Measurements from ENCODE around the gene ERCC8.

The ERCC8 gene

DNA sequence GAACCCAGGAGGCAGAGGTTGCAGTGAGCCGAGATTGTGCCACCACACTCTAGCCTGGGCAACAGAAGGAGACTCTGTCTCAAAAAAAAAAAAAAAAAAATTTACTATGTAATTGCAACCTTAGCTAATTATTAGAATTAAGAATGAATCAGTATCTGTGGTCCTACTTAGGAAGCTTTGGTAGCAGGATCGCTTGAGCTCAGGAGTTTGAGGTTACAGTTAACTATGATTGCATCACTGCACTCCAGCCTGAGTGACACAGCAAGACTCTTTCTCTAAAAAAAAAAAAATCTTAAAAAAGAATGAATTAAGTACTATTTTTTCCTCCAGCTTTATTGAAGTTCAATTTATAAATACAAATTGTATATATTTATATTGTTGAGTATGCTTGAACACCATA is 16.8 kb upstream of the ERCC8 start:
- no peak overlapping the region for H3K4me3 ChIP-seq (ENCODE audit: low read depth in 1 of 2, low read length in 2 of 2)
- H3K4me1 ChIP-seq (ENCODE audit: control insufficient read depth in 1 of 2, insufficient read depth in 2 of 2, low read length in 2 of 2), result no peaks in the 10 kb centered on the region
- H3K36me3 ChIP-seq (ENCODE audit: control insufficient read depth in 1 of 2, insufficient read depth in 2 of 2, low read length in 2 of 2), result peaks cover 0 to 5% of the 10 kb centered on the region in 2 donors
- no peaks in the 10 kb centered on the region for H3K27me3 ChIP-seq (ENCODE audit: low read depth, low read length)
- H3K27ac ChIP-seq (ENCODE audit: low read length), result no peak overlapping the region
- H3K9me3 ChIP-seq (ENCODE audit: control insufficient read depth in 1 of 2, low read length in 2 of 2), result peaks cover 0 to 7% of the 10 kb centered on the region in 2 donors

DNA sequence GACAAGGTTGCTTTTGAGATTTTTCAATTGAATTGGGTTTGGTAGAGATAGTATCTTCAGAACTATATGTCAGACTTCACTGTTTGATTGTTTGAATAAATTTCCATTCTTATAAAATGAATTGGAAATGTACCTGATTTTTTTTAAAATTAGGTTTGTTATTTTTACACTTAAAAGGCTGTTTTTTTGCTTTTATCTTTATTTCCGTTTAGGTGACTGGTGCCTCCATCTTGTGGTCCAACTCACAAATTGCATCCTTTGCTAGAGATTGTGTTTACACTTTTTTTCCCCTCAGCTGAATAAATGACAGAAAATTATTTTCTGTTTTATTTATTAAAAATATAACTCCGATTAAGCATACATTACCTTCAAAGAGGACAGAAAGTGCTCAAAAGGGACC is 15.7 kb upstream of the ERCC8 start:
- Histone ChIP-seq H3K36me3 (ENCODE audit: control insufficient read depth in 1 of 2, insufficient read depth in 2 of 2, low read length in 2 of 2) (peaks cover 0 to 5% of the 10 kb centered on the region in 2 donors), H3K27me3 (ENCODE audit: low read depth, low read length) (no peaks in the 10 kb centered on the region), H3K4me1 (ENCODE audit: control insufficient read depth in 1 of 2, insufficient read depth in 2 of 2, low read length in 2 of 2) (no peaks in the 10 kb centered on the region), H3K27ac (ENCODE audit: low read length) (no peak overlapping the region), H3K4me3 (ENCODE audit: low read depth in 1 of 2, low read length in 2 of 2) (no peak overlapping the region), H3K9me3 (ENCODE audit: control insufficient read depth in 1 of 2, low read length in 2 of 2) (no peaks in the 10 kb centered on the region)

- H3K4me3 ChIP-seq (ENCODE audit: low read depth in 1 of 2, low read length in 2 of 2), result no peak overlapping the region
- H3K4me1 ChIP-seq (ENCODE audit: control insufficient read depth in 1 of 2, insufficient read depth in 2 of 2, low read length in 2 of 2), result no peaks in the 10 kb centered on the region
- no peak overlapping the region for H3K27ac ChIP-seq (ENCODE audit: low read length)
- no peaks in the 10 kb centered on the region for H3K27me3 ChIP-seq (ENCODE audit: low read depth, low read length)
- H3K36me3 ChIP-seq (ENCODE audit: control insufficient read depth in 1 of 2, insufficient read depth in 2 of 2, low read length in 2 of 2), result no peaks in the 10 kb centered on the region
- H3K9me3 ChIP-seq (ENCODE audit: control insufficient read depth in 1 of 2, low read length in 2 of 2), result peaks cover 0 to 4% of the 10 kb centered on the region in 2 donors
These were observed 14.3 kb upstream of the ERCC8 start for GRCh38 chr5:60959156-60959555.

GRCh38 chr5:60958712-60959111 is 13.8 kb upstream of the ERCC8 start:
- Histone ChIP-seq H3K36me3 (ENCODE audit: control insufficient read depth in 1 of 2, insufficient read depth in 2 of 2, low read length in 2 of 2) (no peaks in the 10 kb centered on the region), H3K27ac (ENCODE audit: low read length) (no peak overlapping the region), H3K27me3 (ENCODE audit: low read depth, low read length) (no peaks in the 10 kb centered on the region), H3K4me1 (ENCODE audit: control insufficient read depth in 1 of 2, insufficient read depth in 2 of 2, low read length in 2 of 2) (no peaks in the 10 kb centered on the region), H3K9me3 (ENCODE audit: control insufficient read depth in 1 of 2, low read length in 2 of 2) (peaks cover 0 to 4% of the 10 kb centered on the region in 2 donors), H3K4me3 (ENCODE audit: low read depth in 1 of 2, low read length in 2 of 2) (no peak overlapping the region)

DNA sequence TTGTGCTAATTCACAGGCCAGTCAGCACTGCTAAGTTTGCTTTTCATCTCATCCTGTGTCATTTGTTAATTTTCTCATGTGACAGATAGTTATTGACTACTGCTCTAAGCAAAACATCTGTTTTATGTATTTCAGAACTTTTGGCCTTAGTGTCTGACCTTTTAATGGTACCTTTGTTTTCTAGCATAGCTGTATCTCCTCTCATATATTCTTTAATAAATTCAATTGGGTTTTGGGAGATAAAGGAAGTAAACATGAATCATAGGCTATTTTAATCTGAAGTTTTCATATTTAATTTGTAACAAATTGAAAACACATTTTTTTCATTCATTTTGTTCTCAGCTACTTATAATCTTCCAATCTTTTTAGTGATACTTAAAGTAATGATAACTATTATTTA is 13.2 kb upstream of the ERCC8 start:
- no peaks in the 10 kb centered on the region for H3K4me1 ChIP-seq (ENCODE audit: control insufficient read depth in 1 of 2, insufficient read depth in 2 of 2, low read length in 2 of 2)
- no peak overlapping the region for H3K27ac ChIP-seq (ENCODE audit: low read length)
- no peaks in the 10 kb centered on the region for H3K36me3 ChIP-seq (ENCODE audit: control insufficient read depth in 1 of 2, insufficient read depth in 2 of 2, low read length in 2 of 2)
- no peaks in the 10 kb centered on the region for H3K27me3 ChIP-seq (ENCODE audit: low read depth, low read length)
- H3K9me3 ChIP-seq (ENCODE audit: control insufficient read depth in 1 of 2, low read length in 2 of 2), result peaks cover 0 to 4% of the 10 kb centered on the region in 2 donors
- no peak overlapping the region for H3K4me3 ChIP-seq (ENCODE audit: low read depth in 1 of 2, low read length in 2 of 2)

DNA sequence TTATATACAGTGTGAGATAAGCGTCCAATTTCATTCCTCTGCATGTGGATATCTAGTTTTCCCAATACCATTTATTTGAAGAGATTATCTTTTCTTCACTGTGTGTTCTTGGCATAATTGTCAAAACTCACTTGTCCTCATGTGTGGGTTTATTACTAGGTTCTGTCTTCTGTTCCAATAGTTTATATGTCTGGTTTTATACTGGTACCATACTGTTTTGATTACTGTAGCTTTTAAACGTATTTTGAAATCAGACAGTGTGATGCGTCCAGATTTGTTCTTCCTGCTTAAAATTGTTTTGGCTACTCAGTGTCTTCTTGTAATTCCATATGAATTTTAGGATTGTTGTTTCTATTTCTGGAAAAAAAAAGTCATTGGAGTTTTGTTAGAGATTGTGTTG is 10.4 kb upstream of the ERCC8 start:
- Histone ChIP-seq H3K27ac (ENCODE audit: low read length) (no peak overlapping the region), H3K4me3 (ENCODE audit: low read depth in 1 of 2, low read length in 2 of 2) (no peak overlapping the region), H3K9me3 (ENCODE audit: control insufficient read depth in 1 of 2, low read length in 2 of 2) (peaks cover 0 to 4% of the 10 kb centered on the region in 2 donors), H3K27me3 (ENCODE audit: low read depth, low read length) (no peaks in the 10 kb centered on the region), H3K36me3 (ENCODE audit: control insufficient read depth in 1 of 2, insufficient read depth in 2 of 2, low read length in 2 of 2) (no peaks in the 10 kb centered on the region), H3K4me1 (ENCODE audit: control insufficient read depth in 1 of 2, insufficient read depth in 2 of 2, low read length in 2 of 2) (no peaks in the 10 kb centered on the region)

DNA sequence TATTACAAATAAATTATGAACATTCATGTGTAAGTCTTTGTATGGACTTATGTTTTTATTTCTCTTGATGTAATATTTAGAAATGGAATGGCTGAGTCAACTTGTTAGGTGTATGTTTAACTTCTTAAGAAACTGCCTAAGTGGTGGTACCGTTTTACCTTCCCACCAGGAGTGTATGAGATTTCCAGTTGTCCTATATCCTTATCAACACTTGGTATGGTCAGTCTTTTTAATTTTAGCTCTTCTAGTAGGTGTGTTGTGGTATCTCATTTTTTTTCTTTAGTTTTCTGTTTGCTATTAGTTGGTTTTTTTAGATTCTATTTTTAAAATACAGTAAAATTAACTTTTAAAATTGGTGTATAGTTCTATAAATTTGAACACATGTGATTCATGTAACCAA is 3.9 kb upstream of the ERCC8 start:
- peaks cover 6 to 20% of the 10 kb centered on the region in 2 donors for H3K4me1 ChIP-seq (ENCODE audit: control insufficient read depth in 1 of 2, insufficient read depth in 2 of 2, low read length in 2 of 2)
- H3K4me3 ChIP-seq (ENCODE audit: low read depth in 1 of 2, low read length in 2 of 2), result no peak overlapping the region
- no peaks in the 10 kb centered on the region for H3K9me3 ChIP-seq (ENCODE audit: control insufficient read depth in 1 of 2, low read length in 2 of 2)
- no peak overlapping the region for H3K27ac ChIP-seq (ENCODE audit: low read length)
- no peaks in the 10 kb centered on the region for H3K27me3 ChIP-seq (ENCODE audit: low read depth, low read length)
- H3K36me3 ChIP-seq (ENCODE audit: control insufficient read depth in 1 of 2, insufficient read depth in 2 of 2, low read length in 2 of 2), result peaks cover 0 to 3% of the 10 kb centered on the region in 2 donors

DNA sequence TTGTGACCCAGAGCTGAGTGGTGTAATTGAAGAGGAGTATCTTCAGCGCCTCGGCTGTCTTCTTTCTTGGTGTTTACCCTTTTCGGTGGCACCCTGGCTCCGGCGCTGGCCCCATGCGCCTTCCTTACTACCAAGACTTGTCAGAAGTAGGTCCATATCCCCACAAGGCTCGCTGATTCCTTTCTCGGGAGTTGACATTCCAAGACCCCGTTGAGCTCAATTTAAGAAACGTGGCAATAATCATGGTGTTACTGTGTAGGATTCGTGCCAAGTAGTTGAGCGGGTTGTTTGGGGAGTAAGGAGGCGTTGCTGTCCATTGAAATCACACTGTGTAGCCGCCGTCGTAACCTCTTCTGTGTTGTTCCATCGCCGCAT is 930 bp upstream of the ERCC8 start:
- Histone ChIP-seq H3K4me1 (ENCODE audit: control insufficient read depth in 1 of 2, insufficient read depth in 2 of 2, low read length in 2 of 2) (peaks cover 6 to 25% of the 10 kb centered on the region in 2 donors), H3K9me3 (ENCODE audit: control insufficient read depth in 1 of 2, low read length in 2 of 2) (no peaks in the 10 kb centered on the region), H3K4me3 (ENCODE audit: low read depth in 1 of 2, low read length in 2 of 2) (peak overlapping the region; percentile 92 to 94), H3K36me3 (ENCODE audit: control insufficient read depth in 1 of 2, insufficient read depth in 2 of 2, low read length in 2 of 2) (peaks cover 0 to 3% of the 10 kb centered on the region in 2 donors), H3K27me3 (ENCODE audit: low read depth, low read length) (no peaks in the 10 kb centered on the region), H3K27ac (ENCODE audit: low read length) (peak overlapping the region; percentile 90)

GRCh38 chr5:60943624-60944023 is 1.2 kb downstream of the ERCC8 start:
- peaks cover 6 to 25% of the 10 kb centered on the region in 2 donors for H3K4me1 ChIP-seq (ENCODE audit: control insufficient read depth in 1 of 2, insufficient read depth in 2 of 2, low read length in 2 of 2)
- no peak overlapping the region for H3K27ac ChIP-seq (ENCODE audit: low read length)
- no peaks in the 10 kb centered on the region for H3K9me3 ChIP-seq (ENCODE audit: control insufficient read depth in 1 of 2, low read length in 2 of 2)
- H3K36me3 ChIP-seq (ENCODE audit: control insufficient read depth in 1 of 2, insufficient read depth in 2 of 2, low read length in 2 of 2), result peaks cover 3% of the 10 kb centered on the region in 2 donors
- no peaks in the 10 kb centered on the region for H3K27me3 ChIP-seq (ENCODE audit: low read depth, low read length)
- peak overlapping the region in 1 of 2 donors; percentile 94 for H3K4me3 ChIP-seq (ENCODE audit: low read depth in 1 of 2, low read length in 2 of 2)

DNA sequence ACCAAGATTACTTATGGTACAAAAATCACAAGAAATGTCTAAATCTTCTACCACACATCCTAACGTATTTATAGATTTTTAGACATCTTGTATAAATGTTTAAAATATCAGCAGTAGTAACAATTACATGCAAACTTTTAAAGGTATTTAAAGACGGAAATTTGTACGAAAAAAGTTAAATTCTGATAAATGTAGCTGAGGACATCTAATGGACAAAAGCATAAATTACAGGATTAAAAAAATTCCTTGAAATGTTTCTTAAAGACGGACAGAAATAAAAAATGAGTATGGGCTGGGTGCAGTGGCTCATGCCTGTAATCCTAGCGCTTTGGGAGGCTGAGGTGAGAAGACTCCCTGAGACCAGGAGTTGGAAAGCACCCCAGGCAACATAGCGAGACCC is 15.8 kb downstream of the ERCC8 start:
- H3K4me1 ChIP-seq (ENCODE audit: control insufficient read depth in 1 of 2, insufficient read depth in 2 of 2, low read length in 2 of 2), result no peaks in the 10 kb centered on the region
- H3K27ac ChIP-seq (ENCODE audit: low read length), result no peak overlapping the region
- no peak overlapping the region for H3K4me3 ChIP-seq (ENCODE audit: low read depth in 1 of 2, low read length in 2 of 2)
- H3K27me3 ChIP-seq (ENCODE audit: low read depth, low read length), result no peaks in the 10 kb centered on the region
- H3K36me3 ChIP-seq (ENCODE audit: control insufficient read depth in 1 of 2, insufficient read depth in 2 of 2, low read length in 2 of 2), result peaks cover 8 to 12% of the 10 kb centered on the region in 2 donors
- H3K9me3 ChIP-seq (ENCODE audit: control insufficient read depth in 1 of 2, low read length in 2 of 2), result no peaks in the 10 kb centered on the region

DNA sequence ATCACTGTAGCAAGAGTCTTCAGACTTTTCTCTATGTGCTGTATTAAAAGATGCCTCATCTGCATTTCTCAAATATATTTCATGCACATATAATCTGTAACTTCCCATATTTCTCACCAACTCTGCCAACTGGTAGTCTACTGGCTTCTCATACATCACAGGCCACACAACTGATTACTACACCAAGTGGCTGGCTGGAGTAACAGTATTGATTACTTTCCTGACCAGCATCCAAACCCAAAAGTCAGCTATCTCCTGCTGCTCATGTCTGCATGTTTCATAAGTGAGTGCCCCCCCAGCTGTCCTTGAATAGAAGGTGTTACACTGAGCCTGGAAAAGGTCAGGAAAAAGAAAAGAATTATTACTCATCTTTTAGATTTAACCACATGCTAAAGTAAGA is 17.4 kb downstream of the ERCC8 start:
- no peak overlapping the region for H3K4me3 ChIP-seq (ENCODE audit: low read depth in 1 of 2, low read length in 2 of 2)
- no peak overlapping the region for H3K27ac ChIP-seq (ENCODE audit: low read length)
- H3K36me3 ChIP-seq (ENCODE audit: control insufficient read depth in 1 of 2, insufficient read depth in 2 of 2, low read length in 2 of 2), result peaks cover 8 to 12% of the 10 kb centered on the region in 2 donors
- H3K9me3 ChIP-seq (ENCODE audit: control insufficient read depth in 1 of 2, low read length in 2 of 2), result no peaks in the 10 kb centered on the region
- H3K4me1 ChIP-seq (ENCODE audit: control insufficient read depth in 1 of 2, insufficient read depth in 2 of 2, low read length in 2 of 2), result no peaks in the 10 kb centered on the region
- H3K27me3 ChIP-seq (ENCODE audit: low read depth, low read length), result no peaks in the 10 kb centered on the region

DNA sequence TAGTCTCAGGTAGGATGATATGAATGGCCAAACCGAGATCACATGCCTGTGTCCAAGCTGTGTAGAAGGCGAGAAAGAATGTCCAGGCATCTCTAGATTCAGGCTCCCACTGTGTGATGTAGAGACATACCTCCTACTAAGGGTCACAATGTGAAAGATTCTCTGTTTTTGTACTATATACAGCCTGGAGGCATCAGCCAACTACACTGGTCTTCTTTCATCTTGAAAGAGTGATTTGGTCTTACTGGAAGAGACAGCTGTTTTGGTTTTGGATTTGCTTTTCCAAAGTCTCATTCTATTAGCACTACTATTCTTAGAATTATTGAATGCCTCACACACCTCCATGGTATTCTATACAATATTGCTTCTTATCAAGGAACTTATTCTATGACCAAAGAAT is 26.4 kb downstream of the ERCC8 start:
- Histone ChIP-seq H3K9me3 (ENCODE audit: control insufficient read depth in 1 of 2, low read length in 2 of 2) (no peaks in the 10 kb centered on the region), H3K36me3 (ENCODE audit: control insufficient read depth in 1 of 2, insufficient read depth in 2 of 2, low read length in 2 of 2) (peaks cover 16 to 28% of the 10 kb centered on the region in 2 donors), H3K27me3 (ENCODE audit: low read depth, low read length) (no peaks in the 10 kb centered on the region), H3K4me1 (ENCODE audit: control insufficient read depth in 1 of 2, insufficient read depth in 2 of 2, low read length in 2 of 2) (no peaks in the 10 kb centered on the region), H3K27ac (ENCODE audit: low read length) (no peak overlapping the region), H3K4me3 (ENCODE audit: low read depth in 1 of 2, low read length in 2 of 2) (no peak overlapping the region)
